WERI-Rb-1 (cell line): ENCODE data around the gene METTL26.

ENCODE experiments used
- DNase-seq: peaks from one replicate; pipeline ENCODE4 v3.0.0-alpha.2; 2020
- H3K27ac ChIP-seq: fragments of 250-450 bp; sonication (Bioruptor Pico); 2 replicates; pipeline ENCODE4 v1.5.1; 2020; ENCODE audit warnings: mild to moderate bottlenecking, moderate library complexity
- H3K27me3 ChIP-seq: fragments of 250-450 bp; sonication (Bioruptor Pico); 2 replicates; pipeline ENCODE4 v1.5.1; 2021; ENCODE audit warnings: mild to moderate bottlenecking, low read depth, moderate library complexity; ENCODE audit not compliant: insufficient read depth, severe bottlenecking
- H3K36me3 ChIP-seq: fragments of 250-450 bp; sonication (Bioruptor Pico); 2 replicates; pipeline ENCODE4 v1.5.1; 2020; ENCODE audit warnings: mild to moderate bottlenecking, moderate library complexity
- H3K4me3 ChIP-seq: 2 replicates; pipeline ENCODE4 v1.5.1; 2011; ENCODE audit warnings: low read depth, mild to moderate bottlenecking, control low read depth, low read length
- H3K9me3 ChIP-seq: fragments of 250-450 bp; sonication (Bioruptor Pico); 2 replicates; pipeline ENCODE4 v1.5.1; 2021; ENCODE audit warnings: mild to moderate bottlenecking, moderate library complexity; ENCODE audit not compliant: severe bottlenecking
- TF ChIP-seq, protein P1 (sequence below): IDR thresholded peaks from 2 replicates; pipeline ENCODE4 v1.5.1; 2011; ENCODE audit warnings: low read depth, mild to moderate bottlenecking, control low read depth, inconsistent platforms, low read length

METTL26 gene

DNA sequence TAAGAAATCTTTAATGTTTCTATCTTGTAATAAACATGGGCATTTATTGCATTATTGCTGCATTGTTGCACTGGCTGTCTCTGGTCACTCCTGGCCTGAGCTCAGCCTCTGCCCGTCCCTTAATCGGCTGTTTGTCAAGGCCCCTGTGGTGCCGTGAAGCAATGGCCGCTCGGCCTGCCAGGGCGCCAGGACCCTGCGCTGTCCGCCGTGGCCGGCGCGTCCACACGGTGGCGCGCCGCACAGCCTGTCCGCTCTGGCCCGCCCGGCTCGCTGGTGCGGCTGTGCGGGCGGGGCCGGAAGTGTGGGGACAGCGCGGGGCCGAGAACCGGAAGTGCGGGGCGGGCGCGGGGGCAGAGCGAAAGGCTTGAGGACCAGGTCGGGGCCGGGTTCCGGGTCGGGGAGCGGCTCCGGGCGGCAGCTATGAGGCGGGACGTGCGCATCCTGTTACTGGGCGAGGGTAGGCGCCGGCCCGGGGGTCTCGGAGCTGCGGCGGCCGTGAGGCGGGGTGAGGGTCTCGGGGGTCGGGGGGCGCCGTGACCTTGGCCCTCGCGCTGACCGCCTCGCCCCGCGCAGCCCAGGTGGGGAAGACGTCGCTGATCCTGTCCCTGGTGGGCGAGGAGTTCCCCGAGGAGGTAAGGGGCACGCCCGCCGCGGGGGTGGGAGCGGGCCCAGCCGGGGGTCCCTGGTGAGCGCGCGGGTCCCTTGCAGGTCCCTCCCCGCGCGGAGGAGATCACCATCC lies 31.8 kb upstream of the METTL26 start, which contains the start of gene RHOT2:
Gene RHOT2, plus strand, starts transcription at position 353 of the 739 bp plus-strand sequence. Its CDS starts 68 bp downstream, at position 421.
- Histone ChIP-seq H3K9me3 (no peaks in the 10 kb centered on the region), H3K4me3 (peak within 1 kb of the TSS; percentile 84), H3K36me3 (peaks cover 57% of the 10 kb centered on the region), H3K27me3 (no peaks in the 10 kb centered on the region), H3K27ac (peak within 1 kb of the TSS; percentile 88)
- peak; percentile 94 for DNase-seq
- TF ChIP-seq, protein P1, sequence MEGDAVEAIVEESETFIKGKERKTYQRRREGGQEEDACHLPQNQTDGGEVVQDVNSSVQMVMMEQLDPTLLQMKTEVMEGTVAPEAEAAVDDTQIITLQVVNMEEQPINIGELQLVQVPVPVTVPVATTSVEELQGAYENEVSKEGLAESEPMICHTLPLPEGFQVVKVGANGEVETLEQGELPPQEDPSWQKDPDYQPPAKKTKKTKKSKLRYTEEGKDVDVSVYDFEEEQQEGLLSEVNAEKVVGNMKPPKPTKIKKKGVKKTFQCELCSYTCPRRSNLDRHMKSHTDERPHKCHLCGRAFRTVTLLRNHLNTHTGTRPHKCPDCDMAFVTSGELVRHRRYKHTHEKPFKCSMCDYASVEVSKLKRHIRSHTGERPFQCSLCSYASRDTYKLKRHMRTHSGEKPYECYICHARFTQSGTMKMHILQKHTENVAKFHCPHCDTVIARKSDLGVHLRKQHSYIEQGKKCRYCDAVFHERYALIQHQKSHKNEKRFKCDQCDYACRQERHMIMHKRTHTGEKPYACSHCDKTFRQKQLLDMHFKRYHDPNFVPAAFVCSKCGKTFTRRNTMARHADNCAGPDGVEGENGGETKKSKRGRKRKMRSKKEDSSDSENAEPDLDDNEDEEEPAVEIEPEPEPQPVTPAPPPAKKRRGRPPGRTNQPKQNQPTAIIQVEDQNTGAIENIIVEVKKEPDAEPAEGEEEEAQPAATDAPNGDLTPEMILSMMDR, result peak; percentile 86

DNA sequence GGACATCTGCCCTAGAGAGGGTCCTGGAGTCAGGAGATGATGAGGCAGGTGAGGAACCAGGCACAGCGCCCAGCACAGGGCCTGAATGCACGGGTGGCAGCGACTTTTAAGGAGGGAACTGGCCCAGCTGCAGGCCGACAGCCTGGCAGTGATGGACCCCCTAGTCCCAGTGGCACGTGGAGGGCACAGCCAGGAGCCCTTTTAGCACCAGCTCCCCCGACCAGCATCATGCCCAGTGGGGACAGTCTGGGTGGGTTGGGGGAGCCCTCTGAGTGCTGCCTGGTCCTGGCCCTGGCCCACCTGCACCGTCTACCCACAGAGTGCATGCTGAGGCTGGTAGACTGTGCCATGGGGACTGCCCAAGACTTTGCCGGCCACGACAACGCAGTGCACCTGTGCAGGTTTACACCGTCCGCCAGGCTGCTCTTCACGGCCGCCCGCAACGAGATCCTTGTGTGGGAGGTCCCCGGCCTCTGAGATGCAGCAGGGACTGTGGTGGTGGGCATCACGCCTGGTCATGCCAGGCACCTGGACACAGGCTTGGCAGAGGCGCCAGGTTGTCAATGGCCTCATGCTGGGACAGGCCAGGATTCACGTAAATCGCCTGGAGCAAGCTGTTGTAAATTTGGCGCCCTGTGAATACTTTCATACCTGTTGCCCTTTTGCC lies 31.1 kb upstream of the METTL26 start:
- H3K27me3 ChIP-seq, result no peaks in the 10 kb centered on the region
- no peak for DNase-seq
- H3K9me3 ChIP-seq, result no peaks in the 10 kb centered on the region
- H3K36me3 ChIP-seq, result peaks cover 57% of the 10 kb centered on the region
- H3K27ac ChIP-seq, result peak overlapping the region; percentile 88
- TF ChIP-seq, protein P1, result no peak
- H3K4me3 ChIP-seq, result no peak overlapping the region

- peaks cover 59% of the 10 kb centered on the region for H3K36me3 ChIP-seq
- no peak overlapping the region for H3K4me3 ChIP-seq
- H3K9me3 ChIP-seq, result no peaks in the 10 kb centered on the region
- H3K27ac ChIP-seq, result no peak overlapping the region
- no peaks in the 10 kb centered on the region for H3K27me3 ChIP-seq
- TF ChIP-seq, protein P1, result no peak
- DNase-seq, result no peak
Observed at GRCh38 chr16:666572-666971, 30.5 kb upstream of the METTL26 start.

DNA sequence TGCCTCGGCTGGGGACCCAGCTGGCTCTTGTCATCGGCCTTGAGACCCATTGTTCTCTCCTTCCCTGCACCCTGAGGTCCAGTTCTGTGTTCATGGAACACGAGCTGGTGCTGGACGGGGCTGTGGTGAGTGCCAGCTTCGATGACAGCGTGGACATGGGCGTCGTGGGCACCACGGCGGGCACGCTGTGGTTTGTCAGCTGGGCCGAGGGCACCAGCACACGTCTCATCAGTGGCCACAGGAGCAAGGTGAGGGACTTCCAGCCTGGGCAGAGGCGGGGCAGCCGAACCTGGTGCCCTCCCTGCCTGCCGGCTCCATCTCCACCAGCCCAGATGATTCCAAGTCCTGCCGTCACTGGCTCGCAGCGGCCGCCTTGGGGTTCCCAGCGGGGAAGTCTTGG lies 26.5 kb upstream of the METTL26 start:
- Histone ChIP-seq H3K9me3 (no peaks in the 10 kb centered on the region), H3K4me3 (no peak overlapping the region), H3K27me3 (no peaks in the 10 kb centered on the region), H3K27ac (no peak overlapping the region), H3K36me3 (peaks cover 61% of the 10 kb centered on the region)
- TF ChIP-seq, protein P1, result no peak
- no peak for DNase-seq

DNA sequence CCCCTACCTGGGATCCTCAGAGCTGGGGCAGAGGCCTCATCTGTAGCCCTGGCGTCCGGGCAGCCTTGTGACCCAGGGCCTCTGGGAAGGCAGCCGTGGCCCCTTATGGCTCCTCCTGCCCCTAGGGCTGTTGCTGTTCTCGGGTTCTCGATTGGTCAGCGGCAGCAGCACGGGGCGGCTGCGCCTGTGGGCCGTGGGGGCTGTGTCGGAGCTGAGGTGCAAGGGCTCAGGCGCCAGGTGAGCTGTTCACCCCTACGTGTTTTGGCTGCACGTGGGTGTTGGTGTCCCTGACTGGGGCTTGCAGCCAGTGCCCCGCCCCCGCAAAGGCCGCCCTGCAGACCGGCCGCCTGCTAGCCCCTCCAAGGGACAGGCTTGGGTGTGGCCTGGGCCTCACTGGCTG lies 26.0 kb upstream of the METTL26 start:
- Histone ChIP-seq H3K27me3 (no peaks in the 10 kb centered on the region), H3K4me3 (no peak overlapping the region), H3K9me3 (no peaks in the 10 kb centered on the region), H3K36me3 (peaks cover 61% of the 10 kb centered on the region), H3K27ac (no peak overlapping the region)
- DNase-seq, result no peak
- TF ChIP-seq, protein P1, result no peak
